Esophagus muscularis mucosa (tissue), 3 donors: Measurements from ENCODE around the gene ADCK1.

ENCODE experiments used
- POLR2A ChIP-seq: fragments of 450-650 bp; IDR thresholded peaks from one replicate; pipeline ENCODE4 v1.6.1; 2017; ENCODE audit warnings: antibody characterized with exemption, moderate library complexity, mild to moderate bottlenecking, low read depth
- POLR2AphosphoS5 ChIP-seq, 2 donors: sonication (generic); formaldehyde crosslinking; IDR thresholded peaks; one replicate each; pipeline ENCODE4 v1.6.1; 2017; ENCODE audit warnings: antibody characterized with exemption in 2 of 2
- TF ChIP-seq, protein P1 (sequence below), 3 experiments: fragments of 200-600 bp in 2 of 3; fragments of 450-650 bp in 1 of 3; sonication (generic) in 2 of 3; IDR thresholded peaks; one replicate each; pipeline ENCODE4 v1.5.1; 2017 to 2019; ENCODE audit warnings: antibody characterized with exemption in 3 of 3, mild to moderate bottlenecking in 2 of 3, moderate library complexity in 1 of 3

GRCh38 chr14:77752799-77753516, 47.0 kb upstream of the ADCK1 start:
- TF ChIP-seq, protein P1, sequence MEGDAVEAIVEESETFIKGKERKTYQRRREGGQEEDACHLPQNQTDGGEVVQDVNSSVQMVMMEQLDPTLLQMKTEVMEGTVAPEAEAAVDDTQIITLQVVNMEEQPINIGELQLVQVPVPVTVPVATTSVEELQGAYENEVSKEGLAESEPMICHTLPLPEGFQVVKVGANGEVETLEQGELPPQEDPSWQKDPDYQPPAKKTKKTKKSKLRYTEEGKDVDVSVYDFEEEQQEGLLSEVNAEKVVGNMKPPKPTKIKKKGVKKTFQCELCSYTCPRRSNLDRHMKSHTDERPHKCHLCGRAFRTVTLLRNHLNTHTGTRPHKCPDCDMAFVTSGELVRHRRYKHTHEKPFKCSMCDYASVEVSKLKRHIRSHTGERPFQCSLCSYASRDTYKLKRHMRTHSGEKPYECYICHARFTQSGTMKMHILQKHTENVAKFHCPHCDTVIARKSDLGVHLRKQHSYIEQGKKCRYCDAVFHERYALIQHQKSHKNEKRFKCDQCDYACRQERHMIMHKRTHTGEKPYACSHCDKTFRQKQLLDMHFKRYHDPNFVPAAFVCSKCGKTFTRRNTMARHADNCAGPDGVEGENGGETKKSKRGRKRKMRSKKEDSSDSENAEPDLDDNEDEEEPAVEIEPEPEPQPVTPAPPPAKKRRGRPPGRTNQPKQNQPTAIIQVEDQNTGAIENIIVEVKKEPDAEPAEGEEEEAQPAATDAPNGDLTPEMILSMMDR (IDR thresholded peaks at IDR 0.05): no peak
- TF ChIP-seq POLR2A: no peak
- no peak for TF ChIP-seq POLR2AphosphoS5 (IDR thresholded peaks at IDR 0.05)
